ENCODE measurements around the gene ARL16. TPM values are rescaled to one million over a fixed set of nuclear protein-coding genes. Genes with fewer than 3 reads are reported as not detected.
"Not testable (repeated sequence)": the region's sequence is repeated elsewhere in the genome, so short reads cannot be mapped to it uniquely, and the experiment has no call there.

ARL16 gene
- total RNA-seq, 1 donor from 2014 or later, result 38.6 TPM

GRCh38 chr17:81676906-81677305, 6.7 kb downstream of the ARL16 start:
- peaks cover 2% of the 10 kb centered on the region for H3K4me1 ChIP-seq (ENCODE audit: insufficient read depth, low read length)
- Mint-ChIP-seq H3K27me3 (ENCODE audit: low read depth, unreplicated experiment) (no peaks in the 10 kb centered on the region), H3K4me3 (ENCODE audit: unreplicated experiment) (no peak overlapping the region), H3K36me3 (ENCODE audit: low read depth, unreplicated experiment) (peaks cover 9% of the 10 kb centered on the region), H3K9me3 (ENCODE audit: unreplicated experiment) (no peaks in the 10 kb centered on the region), H3K4me1 (ENCODE audit: low read depth, unreplicated experiment) (peaks cover 3% of the 10 kb centered on the region), H3K27ac (ENCODE audit: unreplicated experiment) (no peak overlapping the region)
- H3K27me3 ChIP-seq (ENCODE audit: insufficient read depth, low read length), result no peaks in the 10 kb centered on the region
- H2AFZ ChIP-seq (ENCODE audit: low read depth, low read length), result no peak overlapping the region
- H3K79me2 ChIP-seq (ENCODE audit: insufficient read depth, low read length), result peaks cover 28% of the 10 kb centered on the region
- FAIRE-seq (no peak), DNase-seq (ENCODE audit: low read depth) (no peak)
- H3K9me3 ChIP-seq (ENCODE audit: insufficient read depth, low read depth, low read length), result no peaks in the 10 kb centered on the region
- H3K36me3 ChIP-seq (ENCODE audit: insufficient read depth, low read length), result peaks cover 7% of the 10 kb centered on the region
- peaks cover 31% of the 10 kb centered on the region for H4K20me1 ChIP-seq (ENCODE audit: insufficient read depth, low read length)
- no peak overlapping the region for H3K9ac ChIP-seq (ENCODE audit: low read length)
- no peak overlapping the region for H3K4me2 ChIP-seq (ENCODE audit: low read length)
- H3K27ac ChIP-seq (ENCODE audit: low read depth, low read length), result no peak overlapping the region
- no peak for TF ChIP-seq EZH2 (IDR thresholded peaks at IDR 0.05; ENCODE audit: insufficient read depth, low read length)
- TF ChIP-seq CTCF (IDR thresholded peaks at IDR 0.05; ENCODE audit: insufficient read depth, low read depth, low read length), result no peak
- H3K4me3 ChIP-seq (ENCODE audit: insufficient read depth, low read depth, low read length), result no peak overlapping the region

- H3K27me3 Mint-ChIP-seq (ENCODE audit: low read depth, unreplicated experiment); H3K9me3 Mint-ChIP-seq (ENCODE audit: unreplicated experiment); H3K9ac ChIP-seq (ENCODE audit: low read length); FAIRE-seq; H3K27ac Mint-ChIP-seq (ENCODE audit: unreplicated experiment); H3K4me2 ChIP-seq (ENCODE audit: low read length); H3K4me1 Mint-ChIP-seq (ENCODE audit: low read depth, unreplicated experiment); H3K27ac ChIP-seq (ENCODE audit: low read depth, low read length); H3K4me1 ChIP-seq (ENCODE audit: insufficient read depth, low read length); H3K27me3 ChIP-seq (ENCODE audit: insufficient read depth, low read length); H3K4me3 ChIP-seq (ENCODE audit: insufficient read depth, low read depth, low read length); H3K4me3 Mint-ChIP-seq (ENCODE audit: unreplicated experiment); H3K9me3 ChIP-seq (ENCODE audit: insufficient read depth, low read depth, low read length); H2AFZ ChIP-seq (ENCODE audit: low read depth, low read length): not testable (repeated sequence)
- H3K79me2 ChIP-seq (ENCODE audit: insufficient read depth, low read length), result peaks cover 16% of the 10 kb centered on the region
- H4K20me1 ChIP-seq (ENCODE audit: insufficient read depth, low read length), result peaks cover 33% of the 10 kb centered on the region
- peaks cover 10% of the 10 kb centered on the region for H3K36me3 ChIP-seq (ENCODE audit: insufficient read depth, low read length)
- peak; percentile 7 for DNase-seq (ENCODE audit: low read depth)
- peaks cover 10% of the 10 kb centered on the region for H3K36me3 Mint-ChIP-seq (ENCODE audit: low read depth, unreplicated experiment)
Observed at GRCh38 chr17:81675515-81676221, 7.9 kb downstream of the ARL16 start.

GRCh38 chr17:81673561-81674258, 9.9 kb downstream of the ARL16 start:
- H3K9me3 Mint-ChIP-seq (ENCODE audit: unreplicated experiment), result no peaks in the 10 kb centered on the region
- H3K9me3 ChIP-seq (ENCODE audit: insufficient read depth, low read depth, low read length), result no peaks in the 10 kb centered on the region
- H3K4me3 ChIP-seq (ENCODE audit: insufficient read depth, low read depth, low read length), result no peak overlapping the region
- peaks cover 25% of the 10 kb centered on the region for H3K79me2 ChIP-seq (ENCODE audit: insufficient read depth, low read length)
- H3K36me3 ChIP-seq (ENCODE audit: insufficient read depth, low read length), result peaks cover 11% of the 10 kb centered on the region
- peaks cover 3% of the 10 kb centered on the region for H3K4me1 Mint-ChIP-seq (ENCODE audit: low read depth, unreplicated experiment)
- H3K27ac ChIP-seq (ENCODE audit: low read depth, low read length), result no peak overlapping the region
- H3K4me3 Mint-ChIP-seq (ENCODE audit: unreplicated experiment), result no peak overlapping the region
- H3K27ac Mint-ChIP-seq (ENCODE audit: unreplicated experiment), result no peak overlapping the region
- TF ChIP-seq CTCF (IDR thresholded peaks at IDR 0.05; ENCODE audit: insufficient read depth, low read depth, low read length) (no peak), EZH2 (IDR thresholded peaks at IDR 0.05; ENCODE audit: insufficient read depth, low read length) (no peak)
- H3K27me3 Mint-ChIP-seq (ENCODE audit: low read depth, unreplicated experiment), result no peaks in the 10 kb centered on the region
- DNase-seq (ENCODE audit: low read depth), result no peak
- no peak overlapping the region for H2AFZ ChIP-seq (ENCODE audit: low read depth, low read length)
- peaks cover 44% of the 10 kb centered on the region for H4K20me1 ChIP-seq (ENCODE audit: insufficient read depth, low read length)
- H3K4me2 ChIP-seq (ENCODE audit: low read length), result no peak overlapping the region
- H3K27me3 ChIP-seq (ENCODE audit: insufficient read depth, low read length), result no peaks in the 10 kb centered on the region
- no peaks in the 10 kb centered on the region for H3K4me1 ChIP-seq (ENCODE audit: insufficient read depth, low read length)
- H3K9ac ChIP-seq (ENCODE audit: low read length), result no peak overlapping the region
- FAIRE-seq, result no peak
- peaks cover 8% of the 10 kb centered on the region for H3K36me3 Mint-ChIP-seq (ENCODE audit: low read depth, unreplicated experiment)

Measured in astrocyte (in vitro differentiated cells and primary cell).